PC-9 (cell line): ENCODE data around the gene RAB29.

ENCODE experiments used
- EZH2 ChIP-seq: fragments of 200-600 bp; sonication (generic); IDR thresholded peaks from 2 replicates; pipeline ENCODE4 v1.8.0; 2017; ENCODE audit warnings: antibody characterized with exemption, low read depth
- TF ChIP-seq, protein P1 (sequence below): fragments of 200-600 bp; sonication (generic); conservative IDR thresholded peaks from 2 replicates; pipeline ENCODE4 v1.6.1; 2017; ENCODE audit warnings: mixed run types, antibody characterized with exemption, mild to moderate bottlenecking, moderate library complexity

- TF ChIP-seq, protein P1, sequence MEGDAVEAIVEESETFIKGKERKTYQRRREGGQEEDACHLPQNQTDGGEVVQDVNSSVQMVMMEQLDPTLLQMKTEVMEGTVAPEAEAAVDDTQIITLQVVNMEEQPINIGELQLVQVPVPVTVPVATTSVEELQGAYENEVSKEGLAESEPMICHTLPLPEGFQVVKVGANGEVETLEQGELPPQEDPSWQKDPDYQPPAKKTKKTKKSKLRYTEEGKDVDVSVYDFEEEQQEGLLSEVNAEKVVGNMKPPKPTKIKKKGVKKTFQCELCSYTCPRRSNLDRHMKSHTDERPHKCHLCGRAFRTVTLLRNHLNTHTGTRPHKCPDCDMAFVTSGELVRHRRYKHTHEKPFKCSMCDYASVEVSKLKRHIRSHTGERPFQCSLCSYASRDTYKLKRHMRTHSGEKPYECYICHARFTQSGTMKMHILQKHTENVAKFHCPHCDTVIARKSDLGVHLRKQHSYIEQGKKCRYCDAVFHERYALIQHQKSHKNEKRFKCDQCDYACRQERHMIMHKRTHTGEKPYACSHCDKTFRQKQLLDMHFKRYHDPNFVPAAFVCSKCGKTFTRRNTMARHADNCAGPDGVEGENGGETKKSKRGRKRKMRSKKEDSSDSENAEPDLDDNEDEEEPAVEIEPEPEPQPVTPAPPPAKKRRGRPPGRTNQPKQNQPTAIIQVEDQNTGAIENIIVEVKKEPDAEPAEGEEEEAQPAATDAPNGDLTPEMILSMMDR = no peak
- TF ChIP-seq EZH2 = no peak
These were observed 2.7 kb upstream of the RAB29 start for GRCh38 chr1:205777994-205778393.
